ENCODE data around the gene BCAS2.

Gene BCAS2

DNA sequence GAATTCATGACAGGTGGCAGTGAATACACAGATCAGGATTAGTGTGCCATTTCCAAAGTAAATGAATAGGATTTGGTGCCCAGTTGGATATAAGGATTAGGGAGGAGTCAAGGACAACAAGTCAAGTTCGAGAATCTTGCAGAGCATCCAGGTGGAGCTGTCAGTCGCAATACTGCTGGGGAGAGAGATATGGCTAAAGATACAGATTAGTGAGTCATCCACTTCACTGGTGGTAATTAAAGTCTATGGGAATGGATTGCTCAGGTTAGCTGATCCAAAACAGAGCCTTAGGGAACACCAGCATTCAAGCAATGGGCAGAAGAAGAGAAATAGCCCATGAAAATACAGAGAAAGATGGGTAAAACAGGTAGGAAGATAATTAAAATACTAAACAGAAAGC, 26.8 kb downstream of the BCAS2 start:
- DNase-seq = no peak

- DNase-seq = no peak
These were observed 29.2 kb downstream of the BCAS2 start for GRCh38 chr1:114552106-114552639.

GRCh38 chr1:114551400-114551799, 30.0 kb downstream of the BCAS2 start:
- no peak for DNase-seq

- DNase-seq = no peak
These were observed 31.1 kb downstream of the BCAS2 start for GRCh38 chr1:114550336-114550735.

- DNase-seq = no peak
These were observed 32.3 kb downstream of the BCAS2 start for GRCh38 chr1:114549137-114549536.

DNA sequence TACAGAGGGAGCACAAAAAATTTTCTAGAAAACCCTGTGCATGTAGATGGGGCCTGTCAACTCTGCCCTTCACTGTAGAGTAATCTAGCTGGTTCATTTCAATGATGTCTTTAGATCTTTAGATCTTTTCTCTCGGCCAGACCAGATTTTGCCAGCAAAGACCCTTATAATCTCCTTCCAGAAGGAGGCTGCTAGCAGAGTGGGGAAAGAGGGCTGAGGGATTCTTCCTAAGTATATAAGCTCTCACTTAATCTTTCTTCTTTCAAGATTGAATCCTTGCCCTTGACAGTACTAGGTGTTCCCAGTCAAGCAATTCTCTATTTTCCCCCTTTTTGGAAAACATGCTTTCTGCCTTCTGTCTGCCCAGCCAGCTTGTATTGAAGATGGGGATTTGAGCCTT, 34.3 kb downstream of the BCAS2 start:
- DNase-seq = no peak

DNA sequence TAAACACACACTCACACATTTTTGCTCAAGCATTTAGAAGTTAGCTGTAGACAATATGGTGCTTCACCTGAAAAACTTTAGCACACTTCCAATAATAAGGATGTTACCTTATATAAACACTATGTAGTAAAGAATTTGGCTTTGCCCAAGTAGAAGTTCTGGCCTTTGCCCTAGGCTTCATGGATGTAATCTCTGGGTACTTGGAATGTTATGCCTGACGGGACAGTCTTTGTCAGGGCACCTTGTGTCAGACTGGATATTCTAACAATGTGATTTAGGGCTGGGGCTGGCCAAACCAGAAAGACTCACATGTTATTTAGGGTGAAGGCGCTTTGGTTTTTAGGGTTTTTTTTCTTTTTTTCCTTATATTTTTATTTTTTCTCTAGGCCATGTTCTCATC, 35.6 kb downstream of the BCAS2 start:
- DNase-seq = no peak

DNA sequence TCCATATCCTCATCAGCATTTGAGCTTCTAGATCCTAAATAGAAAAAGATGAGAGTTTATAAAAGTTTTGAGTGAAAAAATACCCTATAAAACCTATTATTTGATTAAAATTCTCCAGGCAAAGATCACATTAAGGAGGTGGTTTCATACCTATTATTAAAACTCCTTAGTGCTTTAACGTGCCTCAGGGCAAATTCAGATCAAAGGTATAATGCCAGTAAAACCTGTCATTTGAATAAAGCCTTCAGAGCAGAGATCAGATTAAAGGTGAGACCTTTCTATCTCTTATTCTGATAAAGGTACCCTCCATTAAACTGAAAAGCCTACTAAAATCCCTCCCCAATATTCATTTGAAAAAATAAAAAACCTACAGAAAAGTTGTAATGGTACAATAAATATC, 36.1 kb downstream of the BCAS2 start:
- no peak for DNase-seq

GRCh38 chr1:114540821-114541220, 40.6 kb downstream of the BCAS2 start:
- no peak for DNase-seq

DNA sequence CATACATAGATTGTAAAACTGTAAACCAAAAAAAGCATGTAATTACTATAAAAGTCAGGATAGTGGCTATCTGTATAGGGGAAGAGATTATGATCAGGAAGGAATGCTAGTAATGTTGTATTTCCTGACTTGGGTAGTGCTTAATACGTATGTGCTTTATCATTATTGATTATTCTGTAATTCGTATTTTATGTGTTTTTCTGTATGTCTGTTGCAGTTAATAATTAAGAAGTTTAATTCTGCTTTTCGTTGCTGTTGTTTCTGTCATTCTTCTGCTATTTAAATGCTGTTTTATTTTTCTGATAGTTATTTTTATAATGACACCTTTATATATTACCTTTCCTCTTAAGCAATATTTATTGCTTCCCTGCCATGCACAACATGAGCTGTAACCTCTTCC, 41.1 kb downstream of the BCAS2 start:
- DNase-seq = no peak

DNA sequence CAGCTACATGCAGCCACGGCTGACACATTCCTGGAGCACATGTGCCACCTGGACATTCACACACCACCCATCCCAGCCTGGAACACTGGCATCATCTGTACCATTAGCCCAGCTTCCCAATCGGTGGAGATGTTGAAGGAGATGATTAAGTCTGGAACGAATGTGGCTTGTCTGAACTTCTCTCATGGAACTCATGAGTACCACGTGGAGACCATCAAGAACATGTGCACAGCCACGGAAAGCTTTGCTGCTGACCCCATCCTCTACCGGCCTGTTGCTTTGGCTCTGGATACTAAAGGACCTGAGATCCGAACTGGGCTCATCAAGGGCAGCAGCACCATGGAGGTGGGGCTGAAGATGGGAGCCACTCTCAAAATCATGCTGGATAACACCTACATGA, 45.4 kb downstream of the BCAS2 start:
- no peak for DNase-seq

DNA sequence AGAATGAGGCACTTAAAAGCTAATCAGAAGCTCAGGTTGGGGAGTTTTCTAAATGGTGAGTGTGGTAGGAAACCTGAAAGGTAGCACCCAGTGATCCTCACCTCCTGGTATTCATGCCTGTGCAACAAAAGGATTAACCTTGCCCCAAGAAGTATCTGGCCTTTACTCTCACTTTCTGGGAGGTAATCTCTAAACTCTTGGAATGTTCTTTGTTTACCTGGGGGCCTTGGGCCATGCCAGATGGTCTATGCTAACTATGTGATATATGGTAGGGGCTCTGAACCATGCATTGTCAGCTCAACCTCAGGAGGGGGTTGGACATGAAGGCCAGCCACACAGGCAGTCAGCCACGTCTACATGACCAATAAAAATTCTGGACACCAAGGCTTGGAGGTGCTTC, 46.0 kb downstream of the BCAS2 start:
- no peak for DNase-seq

- DNase-seq = no peak
These were observed 50.3 kb downstream of the BCAS2 start for GRCh38 chr1:114531094-114531493.

DNA sequence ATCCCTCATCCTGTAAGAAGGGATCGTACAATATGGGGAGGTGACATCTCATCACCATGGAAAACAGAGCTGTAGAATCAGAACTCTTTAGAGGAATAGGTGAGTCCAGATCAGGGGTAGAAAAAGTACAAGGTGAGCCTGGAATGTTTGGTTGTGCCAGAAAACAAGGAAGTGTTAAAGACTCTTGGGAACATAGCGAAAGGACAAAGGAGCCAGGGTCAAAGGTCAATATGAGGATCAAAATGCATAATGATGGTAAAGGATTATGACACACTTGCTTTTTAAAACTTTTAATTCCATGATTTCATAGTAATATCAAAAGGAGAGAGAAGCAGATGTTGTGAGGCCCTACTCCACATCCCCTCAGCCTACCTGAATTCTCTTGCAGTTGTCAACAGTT, 51.2 kb downstream of the BCAS2 start:
- no peak for DNase-seq

DNA sequence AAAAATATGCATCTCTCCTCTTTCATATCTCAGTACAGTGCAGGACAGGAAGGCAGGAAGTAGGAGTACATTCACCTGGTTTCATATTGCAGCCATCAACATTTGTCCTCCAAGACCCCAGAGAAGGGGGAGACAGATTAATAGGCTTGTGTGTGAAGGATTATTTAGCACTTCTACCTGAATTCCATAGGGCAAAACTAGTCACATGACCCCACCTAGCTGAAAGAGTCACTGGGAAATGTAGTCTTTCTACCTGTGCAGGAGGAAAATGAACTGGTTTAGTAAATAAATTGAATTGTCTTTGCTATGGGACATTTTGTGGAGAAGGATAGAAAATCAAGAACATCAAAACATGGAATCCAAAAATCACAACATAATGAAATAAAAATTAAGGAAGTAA, 56.5 kb downstream of the BCAS2 start:
- DNase-seq = no peak

DNA sequence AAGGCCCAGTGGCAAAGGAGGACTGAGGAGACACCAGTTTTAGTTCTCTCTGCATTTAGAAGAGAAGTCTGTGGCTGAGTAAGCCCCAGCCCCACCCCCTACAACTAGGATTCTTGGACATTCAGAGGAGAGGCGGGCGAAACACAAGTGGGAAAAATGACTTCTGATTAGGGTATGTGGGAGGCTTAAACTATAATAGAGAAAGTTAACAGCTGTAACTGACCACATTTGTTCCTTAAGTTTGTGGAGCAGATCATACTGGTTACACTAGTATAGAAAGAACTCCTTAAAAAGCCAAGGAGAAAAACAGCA, 59.2 kb downstream of the BCAS2 start:
- no peak for DNase-seq

- no peak for DNase-seq
These were observed 59.8 kb downstream of the BCAS2 start for GRCh38 chr1:114521396-114522263.

All from NCI-H510A (cell line).